HCT116 (cell line): ENCODE measurements around the gene ZNF398.

Experiments used
- CEBPB ChIP-seq: IDR thresholded peaks from 2 replicates; pipeline ENCODE4 v1.6.1; 2012; ENCODE audit warnings: low read depth
- CTCF ChIP-seq, 3 experiments: fragments of 200-600 bp in 1 of 3; sonication (generic) in 1 of 3; IDR thresholded peaks in 2 of 3; conservative IDR thresholded peaks in 1 of 3; 2 replicates each; pipeline ENCODE4 v1.5.1; 2012 to 2017; ENCODE audit warnings: low read depth in 2 of 3, low read length in 2 of 3, antibody characterized with exemption in 1 of 3, borderline replicate concordance in 1 of 3, control low read depth in 1 of 3, mild to moderate bottlenecking in 1 of 3, mixed read lengths in 1 of 3, mixed run types in 1 of 3, moderate library complexity in 1 of 3; ENCODE audit not compliant: insufficient read depth in 1 of 3
- SP1 ChIP-seq: IDR thresholded peaks from 2 replicates; pipeline ENCODE4 v1.6.1; 2012; ENCODE audit warnings: low read depth
- YY1 ChIP-seq: IDR thresholded peaks from 2 replicates; pipeline ENCODE4 v1.6.1; 2011; ENCODE audit warnings: low read length, low read depth, moderate library complexity, mild to moderate bottlenecking; ENCODE audit not compliant: insufficient replicate concordance; ENCODE audit errors: extremely low read depth
- TF ChIP-seq, protein P1 (sequence below): IDR thresholded peaks from 2 replicates; pipeline ENCODE4 v1.6.1; 2012

DNA sequence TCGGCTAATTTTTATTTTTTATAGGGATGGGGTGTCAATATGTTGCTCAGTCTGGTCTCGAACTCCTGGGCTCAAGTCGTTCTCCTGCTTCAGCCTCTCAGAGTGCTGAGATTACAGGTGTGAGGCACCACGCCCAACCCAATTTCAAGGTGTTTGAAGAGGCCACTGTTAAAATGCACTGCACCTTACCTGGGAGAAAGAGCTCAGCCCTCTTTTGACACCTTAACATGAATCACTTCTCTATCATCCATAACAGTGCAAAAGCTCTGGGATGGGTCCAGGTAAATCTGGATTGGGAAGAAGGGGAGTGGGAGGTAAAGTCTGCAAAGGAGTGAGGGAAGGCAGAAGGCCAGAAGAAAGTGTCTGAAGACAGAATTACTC, 47.5 kb downstream of the ZNF398 start:
- TF ChIP-seq CTCF (IDR thresholded peaks at IDR 0.05 in 2 of 3, conservative IDR thresholded peaks at IDR 0.05 in 1 of 3; ENCODE audit: borderline replicate concordance in 1 of 3, insufficient read depth in 1 of 3, low read depth in 2 of 3, low read length in 2 of 3), result no peak
- TF ChIP-seq, protein P1, sequence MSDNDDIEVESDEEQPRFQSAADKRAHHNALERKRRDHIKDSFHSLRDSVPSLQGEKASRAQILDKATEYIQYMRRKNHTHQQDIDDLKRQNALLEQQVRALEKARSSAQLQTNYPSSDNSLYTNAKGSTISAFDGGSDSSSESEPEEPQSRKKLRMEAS, result no peak
- TF ChIP-seq SP1, result no peak
- no peak for TF ChIP-seq CEBPB
- TF ChIP-seq YY1, result no peak
